Stimulated activated CD8-positive, alpha-beta memory T cell treated with anti-CD3 and anti-CD28 coated beads, Interleukin-12 subunit alpha, Interleukin-12 subunit beta, amount 100 ng/mL, for 24 hours (primary cell): ENCODE results near the gene WHAMM.
"Not testable (repeated sequence)": the region's sequence is repeated elsewhere in the genome, so short reads cannot be mapped to it uniquely, and the experiment has no call there.

Source experiments
- DNase-seq: peaks from one replicate; pipeline ENCODE4 v3.0.0-alpha.2; 2020; ENCODE audit errors: extremely low read depth

WHAMM gene

GRCh38 chr15:82865981-82866380 lies 56.6 kb downstream of the WHAMM start:
- DNase-seq = not testable (repeated sequence)

- DNase-seq = no peak
Observed at GRCh38 chr15:82870727-82871320, 61.4 kb downstream of the WHAMM start.

- no peak for DNase-seq
Observed at GRCh38 chr15:82871358-82871757, 61.9 kb downstream of the WHAMM start.

- no peak for DNase-seq
Observed at GRCh38 chr15:82871832-82872484, 62.5 kb downstream of the WHAMM start.

GRCh38 chr15:82873000-82873680 lies 63.7 kb downstream of the WHAMM start:
- DNase-seq = no peak

- DNase-seq = no peak
Observed at GRCh38 chr15:82874267-82874666, 64.8 kb downstream of the WHAMM start.

GRCh38 chr15:82874961-82875360 lies 65.5 kb downstream of the WHAMM start:
- DNase-seq = no peak

GRCh38 chr15:82875411-82876003 lies 66.1 kb downstream of the WHAMM start:
- DNase-seq = no peak

- no peak for DNase-seq
Observed at GRCh38 chr15:82877825-82878224, 68.4 kb downstream of the WHAMM start.

- DNase-seq = no peak
Observed at GRCh38 chr15:82878325-82878724, 68.9 kb downstream of the WHAMM start.

GRCh38 chr15:82880704-82881103 lies 71.3 kb downstream of the WHAMM start:
- DNase-seq = no peak

GRCh38 chr15:82881747-82882146 lies 72.3 kb downstream of the WHAMM start:
- no peak for DNase-seq

GRCh38 chr15:82882273-82882928 lies 73.0 kb downstream of the WHAMM start:
- DNase-seq = no peak
